GM18909 (cell line): ENCODE data around the gene SLC35B2.

Experiments used
- ATAC-seq: cut with Tn5 transposase; IDR thresholded peaks from one replicate; pipeline ENCODE4 v1.9.1; 2021; ENCODE audit warnings: mild to moderate bottlenecking; ENCODE audit not compliant: unreplicated experiment, poor library complexity

SLC35B2 gene

GRCh38 chr6:44257025-44257752 lies at the start of gene SLC35B2:
TSS of gene SLC35B2 (minus strand) at chr6:44257528. CDS start at chr6:44257410, 118 bp downstream.
- peak; percentile 60 for ATAC-seq

GRCh38 chr6:44306710-44307109 lies 49.4 kb upstream of the SLC35B2 start:
- ATAC-seq: no peak

GRCh38 chr6:44305200-44305725 lies 47.9 kb upstream of the SLC35B2 start:
- no peak for ATAC-seq

- peak; percentile 47 for ATAC-seq
Measured at GRCh38 chr6:44304282-44305199, 47.2 kb upstream of the SLC35B2 start.

- no peak for ATAC-seq
Measured at GRCh38 chr6:44303842-44304241, 46.5 kb upstream of the SLC35B2 start.

GRCh38 chr6:44302856-44303255 lies 45.5 kb upstream of the SLC35B2 start:
- no peak for ATAC-seq

GRCh38 chr6:44301782-44302564 lies 44.6 kb upstream of the SLC35B2 start:
- ATAC-seq: no peak

GRCh38 chr6:44301106-44301505 lies 43.8 kb upstream of the SLC35B2 start:
- no peak for ATAC-seq

GRCh38 chr6:44300292-44300823 lies 43.0 kb upstream of the SLC35B2 start:
- ATAC-seq: no peak

GRCh38 chr6:44298864-44299263 lies 41.5 kb upstream of the SLC35B2 start:
- no peak for ATAC-seq

GRCh38 chr6:44298055-44298803 lies 40.9 kb upstream of the SLC35B2 start:
- no peak for ATAC-seq

GRCh38 chr6:44297063-44298038 lies 40.0 kb upstream of the SLC35B2 start:
- no peak for ATAC-seq

- no peak for ATAC-seq
Measured at GRCh38 chr6:44294832-44295791, 37.8 kb upstream of the SLC35B2 start.

- no peak for ATAC-seq
Measured at GRCh38 chr6:44292661-44293365, 35.5 kb upstream of the SLC35B2 start.

GRCh38 chr6:44291841-44292240 lies 34.5 kb upstream of the SLC35B2 start:
- no peak for ATAC-seq

- ATAC-seq: no peak
Measured at GRCh38 chr6:44289726-44290260, 32.5 kb upstream of the SLC35B2 start.
